ENCODE data around the gene XXYLT1. TPM values are rescaled to one million over a fixed set of nuclear protein-coding genes. Genes with fewer than 3 reads are reported as not detected.

XXYLT1 gene
- total RNA-seq, 2 experiments from 2014 or later: 17.2 to 19.6 TPM

DNA sequence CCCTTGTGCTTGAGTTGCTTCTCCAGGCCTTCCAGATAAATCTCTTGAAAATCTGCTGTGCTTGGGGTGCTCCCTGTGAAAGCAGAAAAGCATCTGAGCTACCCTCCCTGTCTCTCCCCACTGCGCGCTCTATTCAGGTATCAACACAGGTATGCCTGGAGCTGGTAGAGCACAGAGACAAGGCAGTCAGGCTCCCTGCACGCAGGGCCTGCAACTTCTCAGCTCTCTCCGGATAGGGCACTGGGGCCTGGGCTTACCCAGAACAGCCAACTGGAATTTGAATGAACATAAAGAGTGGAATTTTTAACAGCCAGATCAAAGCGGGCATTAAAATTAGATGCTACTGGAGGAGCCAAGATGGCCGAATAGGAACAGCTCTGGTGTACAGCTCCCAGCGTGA is 183.6 kb downstream of the XXYLT1 start:
- BruUV-seq (replicated peaks): no TSS peak
- intact Hi-C loops (cut with micrococcal nuclease; ENCODE audit: unreplicated experiment): no loop called here
- ChIA-PET CTCF (ENCODE audit: unreplicated experiment) (no interaction called here), POLR2A (no interaction called here)
- Histone ChIP-seq H3K79me2 (ENCODE audit: insufficient read depth, low read depth, low read length) (no peaks in the 10 kb centered on the region), H3K36me3 (ENCODE audit: insufficient read depth, low read length) (no peaks in the 10 kb centered on the region), H3K27ac (ENCODE audit: low read depth, low read length, poor library complexity, severe bottlenecking) (no peak overlapping the region), H2AFZ (ENCODE audit: low read length) (no peak overlapping the region), H4K20me1 (ENCODE audit: insufficient read depth, low read length) (no peaks in the 10 kb centered on the region), H3K4me1 (ENCODE audit: insufficient read depth, low read length, poor library complexity, severe bottlenecking) (no peaks in the 10 kb centered on the region), H3K4me2 (ENCODE audit: low read length) (no peak overlapping the region), H3K9me3 (ENCODE audit: low read length) (no peaks in the 10 kb centered on the region), H3K4me3 (ENCODE audit: low read depth, low read length, poor library complexity, severe bottlenecking) (no peak overlapping the region), H3K9me2 (ENCODE audit: insufficient read depth, low read length) (no peaks in the 10 kb centered on the region)
- no peak for DNase-seq (ENCODE audit: low spot score)
- TF ChIP-seq CTCF (conservative IDR thresholded peaks at IDR 0.05; ENCODE audit: low read length) (no peak), EZH2phosphoT487 (IDR thresholded peaks at IDR 0.05; ENCODE audit: borderline replicate concordance, low read depth, low read length) (no peak)

- Histone ChIP-seq H2AFZ (ENCODE audit: low read length) (no peak overlapping the region), H3K9me3 (ENCODE audit: low read length) (no peaks in the 10 kb centered on the region), H4K20me1 (ENCODE audit: insufficient read depth, low read length) (no peaks in the 10 kb centered on the region), H3K4me1 (ENCODE audit: insufficient read depth, low read length, poor library complexity, severe bottlenecking) (no peaks in the 10 kb centered on the region), H3K9me2 (ENCODE audit: insufficient read depth, low read length) (no peaks in the 10 kb centered on the region), H3K79me2 (ENCODE audit: insufficient read depth, low read depth, low read length) (no peaks in the 10 kb centered on the region), H3K27ac (ENCODE audit: low read depth, low read length, poor library complexity, severe bottlenecking) (no peak overlapping the region), H3K4me2 (ENCODE audit: low read length) (no peak overlapping the region), H3K36me3 (ENCODE audit: insufficient read depth, low read length) (no peaks in the 10 kb centered on the region), H3K4me3 (ENCODE audit: low read depth, low read length, poor library complexity, severe bottlenecking) (no peak overlapping the region)
- POLR2A ChIA-PET: no interaction called here
- TF ChIP-seq CTCF (conservative IDR thresholded peaks at IDR 0.05; ENCODE audit: low read length): no peak
- TF ChIP-seq EZH2phosphoT487 (IDR thresholded peaks at IDR 0.05; ENCODE audit: borderline replicate concordance, low read depth, low read length): no peak
- CTCF ChIA-PET (ENCODE audit: unreplicated experiment): no interaction called here
- intact Hi-C loops (cut with micrococcal nuclease; ENCODE audit: unreplicated experiment): no loop called here
- no TSS peak for BruUV-seq (replicated peaks)
- DNase-seq (ENCODE audit: low spot score): no peak
These were observed 184.1 kb downstream of the XXYLT1 start for GRCh38 chr3:195086885-195087284.

GRCh38 chr3:195086341-195086740 is 184.6 kb downstream of the XXYLT1 start:
- H3K27ac ChIP-seq (ENCODE audit: low read depth, low read length, poor library complexity, severe bottlenecking): no peak overlapping the region
- H3K4me1 ChIP-seq (ENCODE audit: insufficient read depth, low read length, poor library complexity, severe bottlenecking): no peaks in the 10 kb centered on the region
- H3K4me2 ChIP-seq (ENCODE audit: low read length): no peak overlapping the region
- TF ChIP-seq EZH2phosphoT487 (IDR thresholded peaks at IDR 0.05; ENCODE audit: borderline replicate concordance, low read depth, low read length) (no peak), CTCF (conservative IDR thresholded peaks at IDR 0.05; ENCODE audit: low read length) (no peak)
- no peaks in the 10 kb centered on the region for H3K9me3 ChIP-seq (ENCODE audit: low read length)
- H4K20me1 ChIP-seq (ENCODE audit: insufficient read depth, low read length): no peaks in the 10 kb centered on the region
- H3K4me3 ChIP-seq (ENCODE audit: low read depth, low read length, poor library complexity, severe bottlenecking): no peak overlapping the region
- H3K79me2 ChIP-seq (ENCODE audit: insufficient read depth, low read depth, low read length): no peaks in the 10 kb centered on the region
- no TSS peak for BruUV-seq (replicated peaks)
- H2AFZ ChIP-seq (ENCODE audit: low read length): no peak overlapping the region
- intact Hi-C loops (cut with micrococcal nuclease; ENCODE audit: unreplicated experiment): no loop called here
- ChIA-PET CTCF (ENCODE audit: unreplicated experiment) (no interaction called here), POLR2A (no interaction called here)
- no peaks in the 10 kb centered on the region for H3K9me2 ChIP-seq (ENCODE audit: insufficient read depth, low read length)
- H3K36me3 ChIP-seq (ENCODE audit: insufficient read depth, low read length): no peaks in the 10 kb centered on the region
- DNase-seq (ENCODE audit: low spot score): no peak

Measured in OCI-LY7 (cell line).